ENCODE measurements around the gene TYW3.

The TYW3 gene

GRCh38 chr1:74690364-74690696 is 42.6 kb upstream of the TYW3 start:
- Mint-ChIP-seq H3K4me3 (no peak overlapping the region), H3K4me1 (peaks cover 7% of the 10 kb centered on the region), H3K36me3 (ENCODE audit: low read depth) (no peaks in the 10 kb centered on the region), H3K27ac (peak overlapping the region in 2 of 3 experiments; percentile 0 to 22), H3K27me3 (ENCODE audit: low read depth) (no peaks in the 10 kb centered on the region), H3K9me3 (no peaks in the 10 kb centered on the region)
- no peak for TF ChIP-seq CTCF (IDR thresholded peaks at IDR 0.05; ENCODE audit: unreplicated experiment in 3 of 3)

- Mint-ChIP-seq H3K27ac (no peak overlapping the region), H3K9me3 (no peaks in the 10 kb centered on the region), H3K4me1 (peaks cover 7% of the 10 kb centered on the region), H3K4me3 (no peak overlapping the region), H3K27me3 (ENCODE audit: low read depth) (no peaks in the 10 kb centered on the region), H3K36me3 (ENCODE audit: low read depth) (no peaks in the 10 kb centered on the region)
- TF ChIP-seq CTCF (IDR thresholded peaks at IDR 0.05; ENCODE audit: unreplicated experiment in 3 of 3), result no peak
Measured at GRCh38 chr1:74690909-74691308, 42.0 kb upstream of the TYW3 start.

GRCh38 chr1:74693473-74693872 is 39.5 kb upstream of the TYW3 start:
- Mint-ChIP-seq H3K9me3 (no peaks in the 10 kb centered on the region), H3K4me3 (no peak overlapping the region), H3K27ac (no peak overlapping the region), H3K27me3 (ENCODE audit: low read depth) (no peaks in the 10 kb centered on the region), H3K4me1 (peaks cover 7% of the 10 kb centered on the region), H3K36me3 (ENCODE audit: low read depth) (no peaks in the 10 kb centered on the region)
- no peak for TF ChIP-seq CTCF (IDR thresholded peaks at IDR 0.05; ENCODE audit: unreplicated experiment in 3 of 3)

- Mint-ChIP-seq H3K27ac (no peak overlapping the region), H3K27me3 (ENCODE audit: low read depth) (no peaks in the 10 kb centered on the region), H3K4me1 (no peaks in the 10 kb centered on the region), H3K36me3 (ENCODE audit: low read depth) (peaks cover 6% of the 10 kb centered on the region), H3K4me3 (no peak overlapping the region), H3K9me3 (no peaks in the 10 kb centered on the region)
- TF ChIP-seq CTCF (IDR thresholded peaks at IDR 0.05; ENCODE audit: unreplicated experiment in 3 of 3), result no peak
Measured at GRCh38 chr1:74697832-74698231, 35.1 kb upstream of the TYW3 start.

- no peak overlapping the region for H3K27ac Mint-ChIP-seq
- TF ChIP-seq CTCF (IDR thresholded peaks at IDR 0.05; ENCODE audit: unreplicated experiment in 3 of 3), result no peak
- H3K4me1 Mint-ChIP-seq, result no peaks in the 10 kb centered on the region
- no peaks in the 10 kb centered on the region for H3K9me3 Mint-ChIP-seq
- peaks cover 17% of the 10 kb centered on the region for H3K36me3 Mint-ChIP-seq (ENCODE audit: low read depth)
- H3K27me3 Mint-ChIP-seq (ENCODE audit: low read depth), result no peaks in the 10 kb centered on the region
- no peak overlapping the region for H3K4me3 Mint-ChIP-seq
Measured at GRCh38 chr1:74699331-74699730, 33.6 kb upstream of the TYW3 start.

GRCh38 chr1:74703386-74704182 is 29.4 kb upstream of the TYW3 start:
- Mint-ChIP-seq H3K4me1 (no peaks in the 10 kb centered on the region), H3K27me3 (ENCODE audit: low read depth) (no peaks in the 10 kb centered on the region), H3K9me3 (no peaks in the 10 kb centered on the region), H3K4me3 (no peak overlapping the region), H3K36me3 (ENCODE audit: low read depth) (peaks cover 41% of the 10 kb centered on the region), H3K27ac (no peak overlapping the region)
- TF ChIP-seq CTCF (IDR thresholded peaks at IDR 0.05; ENCODE audit: unreplicated experiment in 3 of 3), result no peak

Data from nephron (organoid).